HG03354 (cell line): ENCODE results near the gene PRDM10.
"Not testable (repeated sequence)": the region's sequence is repeated elsewhere in the genome, so short reads cannot be mapped to it uniquely, and the experiment has no call there.

Experiments used
- ATAC-seq: cut with Tn5 transposase; IDR thresholded peaks from one replicate; pipeline ENCODE4 v1.9.1; 2021; ENCODE audit warnings: mild to moderate bottlenecking; ENCODE audit not compliant: unreplicated experiment, poor library complexity, severe bottlenecking

PRDM10 gene

GRCh38 chr11:129979046-129979605 is 23.5 kb downstream of the PRDM10 start:
- no peak for ATAC-seq

DNA sequence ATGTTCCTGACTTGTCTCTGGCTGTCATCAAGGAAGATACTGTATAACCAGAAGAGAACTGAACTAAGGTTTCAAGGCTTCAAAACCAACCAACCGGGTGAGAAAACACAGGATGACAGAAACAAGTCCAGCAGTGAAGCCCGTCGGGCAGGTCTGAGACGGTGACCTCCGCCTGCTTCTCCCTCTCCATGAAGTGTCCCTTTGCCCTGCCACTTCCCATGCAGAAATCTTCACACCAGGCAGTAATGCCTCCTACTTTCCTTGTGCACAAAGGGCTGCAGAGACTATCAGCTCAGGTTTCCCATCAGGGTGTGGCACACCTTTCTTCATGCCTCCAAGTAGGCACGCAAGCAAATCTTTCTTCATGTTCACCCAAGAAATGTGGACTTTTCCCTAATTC is 24.2 kb downstream of the PRDM10 start:
- ATAC-seq: no peak

DNA sequence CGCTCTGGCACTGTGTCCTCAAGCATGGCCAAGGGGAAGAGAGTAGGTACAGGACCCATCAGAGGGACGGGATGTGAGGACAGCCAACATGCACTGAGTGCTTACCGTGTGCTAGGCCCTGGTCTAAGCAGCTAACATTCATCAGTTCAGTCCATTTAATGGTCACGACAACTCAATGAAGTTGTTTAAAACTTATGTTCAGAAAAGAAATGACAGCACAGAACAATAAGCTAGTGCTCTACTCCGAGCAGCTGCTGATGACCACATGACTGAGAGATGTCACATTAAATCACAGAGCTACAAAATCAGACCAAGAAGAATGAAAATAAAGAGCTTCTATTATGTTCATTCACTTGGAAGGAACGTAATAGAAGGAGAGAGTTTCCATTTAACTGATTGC is 26.3 kb downstream of the PRDM10 start:
- ATAC-seq: no peak

GRCh38 chr11:129975543-129975942 is 27.1 kb downstream of the PRDM10 start:
- ATAC-seq: no peak

- no peak for ATAC-seq
Observed at GRCh38 chr11:129974672-129975071, 28.0 kb downstream of the PRDM10 start.

GRCh38 chr11:129974237-129974636 is 28.4 kb downstream of the PRDM10 start:
- no peak for ATAC-seq

DNA sequence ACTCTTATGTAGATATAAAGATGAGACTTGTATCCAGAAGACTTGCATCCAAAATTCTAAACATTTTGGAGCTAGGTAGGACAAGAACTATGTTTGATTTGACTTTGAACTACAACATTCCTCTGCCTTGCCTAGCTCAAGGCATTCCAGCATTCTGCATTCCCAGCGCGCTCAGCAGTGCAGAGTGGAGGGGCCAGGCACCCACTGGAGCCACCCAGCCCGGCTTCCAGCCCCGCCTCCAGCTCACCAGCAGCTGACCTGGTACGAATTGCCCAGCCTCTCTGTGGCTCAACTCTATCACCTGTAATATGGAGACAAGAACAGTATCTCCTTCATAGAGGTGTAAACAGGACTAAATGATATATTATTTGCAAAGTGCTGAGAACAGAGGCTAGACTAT is 28.8 kb downstream of the PRDM10 start:
- no peak for ATAC-seq

DNA sequence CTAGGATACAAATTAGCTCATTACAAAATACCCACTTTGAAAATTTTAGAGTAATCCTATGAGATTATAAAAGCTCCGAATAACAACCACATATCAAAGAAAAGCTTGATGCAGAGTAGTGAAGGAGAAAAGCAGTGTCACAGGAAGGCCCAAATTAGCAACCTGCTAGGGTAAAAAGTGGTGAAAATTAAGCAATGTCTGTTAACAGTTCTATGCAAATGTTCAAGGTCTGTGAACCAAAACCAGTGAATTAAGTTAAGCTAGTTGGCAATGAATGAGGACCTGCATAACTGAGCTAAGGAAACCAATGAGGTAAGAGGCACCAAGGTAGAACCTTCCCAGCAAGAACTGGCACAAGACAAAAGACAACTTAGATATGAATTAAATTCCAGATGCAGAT is 29.6 kb downstream of the PRDM10 start:
- peak; percentile 92 for ATAC-seq

DNA sequence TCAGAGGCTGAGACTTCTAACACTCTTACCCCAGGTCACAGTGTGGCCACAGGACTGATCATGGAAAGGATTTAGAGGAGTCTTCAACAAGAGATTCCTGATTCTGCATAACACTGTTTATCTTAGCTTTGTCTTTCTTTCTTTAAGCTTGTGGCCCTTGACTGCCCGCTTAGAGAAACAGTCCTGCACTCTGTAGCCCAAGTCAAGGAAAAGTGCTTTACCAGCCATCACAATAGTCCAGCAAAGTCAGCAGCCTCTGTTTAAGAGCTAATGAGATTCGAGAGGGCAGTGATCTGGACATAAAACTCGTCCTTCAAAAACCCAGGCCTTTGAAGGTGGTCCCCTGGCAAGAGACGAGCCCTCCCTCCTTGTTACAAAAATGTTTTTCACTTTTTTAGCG is 30.0 kb downstream of the PRDM10 start:
- no peak for ATAC-seq

DNA sequence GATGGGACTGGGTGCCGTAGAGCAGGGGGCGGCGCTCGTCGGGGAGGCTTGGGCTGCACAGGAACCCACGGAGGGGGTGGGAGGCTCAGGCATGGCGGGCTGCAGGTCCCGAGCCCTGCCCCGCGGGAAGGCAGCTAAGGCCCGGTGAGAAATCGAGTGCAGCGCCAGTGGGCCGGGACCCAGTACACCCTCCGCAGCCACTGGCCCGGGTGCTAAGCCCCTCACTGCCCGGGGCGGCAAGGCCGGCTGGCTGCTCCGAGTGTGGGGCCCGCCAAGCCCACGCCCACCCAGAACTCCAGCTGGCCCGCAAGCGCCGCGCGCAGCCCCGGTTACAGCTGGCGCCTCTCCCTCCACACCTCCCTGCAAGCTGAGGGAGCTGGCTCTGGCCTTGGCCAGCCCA is 30.8 kb downstream of the PRDM10 start:
- ATAC-seq: not testable (repeated sequence)

DNA sequence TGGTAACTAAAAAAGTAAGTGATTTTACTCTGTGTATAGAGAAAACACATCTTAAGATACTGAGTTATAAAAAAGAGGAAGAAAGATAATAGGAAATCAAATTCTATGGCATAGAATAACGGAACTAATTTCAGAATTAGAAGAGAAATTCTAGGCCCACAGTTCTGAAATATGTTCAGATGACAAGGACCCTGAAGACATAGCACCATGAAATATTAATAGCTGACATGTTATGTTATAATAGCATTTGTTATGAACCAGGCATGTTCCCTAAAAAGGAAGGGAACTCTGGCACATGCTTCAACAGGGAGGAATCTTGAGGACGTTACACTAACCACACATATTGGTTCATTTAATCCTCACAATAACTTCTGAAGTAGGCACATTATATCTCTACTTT is 32.7 kb downstream of the PRDM10 start:
- no peak for ATAC-seq

DNA sequence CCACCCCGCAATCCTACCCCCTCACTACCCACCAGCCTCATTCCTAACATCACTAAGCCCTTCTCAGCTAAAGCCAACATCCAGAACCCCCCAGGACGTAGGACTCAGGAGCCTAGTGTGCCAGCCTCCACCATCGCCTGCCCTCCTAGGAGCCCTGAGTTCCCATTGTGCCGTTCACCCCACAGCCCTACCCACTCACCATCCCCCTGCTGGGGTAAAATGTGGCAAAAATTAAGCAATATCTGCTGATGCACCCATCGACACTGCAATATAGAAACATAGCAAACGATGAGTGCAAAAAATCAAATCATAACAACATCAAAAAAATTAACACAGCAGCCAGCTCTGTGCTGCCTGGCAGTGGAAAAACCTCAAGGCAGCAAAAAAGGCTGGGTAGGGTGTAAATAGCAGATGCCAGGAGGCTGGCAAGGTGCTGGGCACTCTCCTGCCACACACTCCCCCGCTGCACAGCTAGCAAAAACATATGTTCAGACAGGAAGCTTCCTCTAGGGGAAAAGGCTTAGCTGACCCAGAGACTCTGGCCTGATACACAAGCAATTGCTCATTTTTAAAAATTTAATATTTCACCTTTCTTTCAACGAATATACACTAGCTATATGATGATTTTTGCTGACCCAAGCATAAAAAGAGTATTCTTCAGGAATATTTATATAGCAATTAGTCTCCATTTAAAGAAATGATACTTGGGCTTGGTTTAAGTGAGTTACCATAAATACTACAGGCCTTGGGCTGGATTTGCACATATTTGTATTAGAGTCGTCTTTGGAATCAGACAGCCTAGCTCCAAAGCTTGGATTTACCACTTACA is 33.8 kb downstream of the PRDM10 start:
- no peak for ATAC-seq

- no peak for ATAC-seq
Observed at GRCh38 chr11:129967996-129968395, 34.6 kb downstream of the PRDM10 start.

DNA sequence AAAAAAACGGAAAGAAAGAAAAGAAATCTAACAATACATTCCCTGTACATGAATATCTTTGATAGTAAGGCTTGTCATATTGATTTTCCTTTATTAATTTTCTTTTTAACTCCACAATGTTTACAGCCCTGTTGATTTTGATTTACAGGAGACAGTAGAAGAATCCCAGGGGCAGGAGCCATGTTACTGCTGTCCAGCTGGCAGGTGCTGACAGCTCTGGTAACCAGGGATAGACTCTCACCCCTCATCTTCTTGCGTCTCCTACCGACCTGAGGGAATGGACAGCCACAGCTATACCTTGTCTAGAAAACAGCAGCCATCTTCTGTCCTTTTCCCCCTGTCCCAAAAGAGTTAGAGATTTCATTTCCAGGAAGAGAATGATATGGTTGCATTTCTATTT is 37.4 kb downstream of the PRDM10 start:
- no peak for ATAC-seq

- ATAC-seq: peak; percentile 90
Observed at GRCh38 chr11:129960216-129961214, 42.1 kb downstream of the PRDM10 start.

DNA sequence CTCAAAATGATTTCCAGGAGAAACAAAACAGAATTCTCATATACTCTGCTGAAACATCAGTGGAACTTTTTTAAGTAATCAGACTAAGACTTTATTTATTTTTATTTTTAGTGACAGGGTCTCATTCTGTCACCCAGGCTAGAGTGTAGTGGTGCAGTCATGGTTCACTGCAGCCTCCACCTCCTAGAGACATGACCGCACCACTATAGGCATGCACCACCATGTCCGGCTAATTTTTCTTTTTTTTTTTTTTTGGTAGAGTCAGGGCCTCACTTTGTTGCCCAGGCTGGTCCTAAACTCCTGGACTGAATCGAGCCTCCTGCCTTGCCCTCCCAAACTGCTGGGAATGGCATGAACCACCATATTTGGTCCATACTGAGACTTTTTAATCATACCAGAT is 42.9 kb downstream of the PRDM10 start:
- peak; percentile 46 for ATAC-seq

GRCh38 chr11:129955282-129955681 is 47.4 kb downstream of the PRDM10 start:
- no peak for ATAC-seq

GRCh38 chr11:129954703-129955102 is 47.9 kb downstream of the PRDM10 start:
- not testable (repeated sequence) for ATAC-seq

DNA sequence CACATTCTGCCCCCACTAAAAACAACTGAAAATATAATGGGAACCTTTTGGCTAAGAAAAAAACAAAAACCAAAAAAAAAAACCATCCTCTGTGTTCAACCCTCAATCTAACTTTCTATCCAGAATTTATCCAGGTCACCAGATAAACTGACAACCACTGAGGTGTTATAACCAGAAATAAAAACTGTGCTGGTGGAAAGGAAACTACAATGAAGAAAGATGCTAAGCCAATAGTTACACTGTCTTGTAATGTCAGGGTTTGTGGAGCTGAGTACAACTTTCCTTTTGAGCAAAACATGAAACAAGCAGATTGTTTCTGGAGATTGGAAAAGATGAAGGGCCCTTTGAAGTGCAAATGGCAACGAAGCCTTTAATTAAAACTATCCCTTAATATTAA is 50.8 kb downstream of the PRDM10 start:
- no peak for ATAC-seq

- no peak for ATAC-seq
Observed at GRCh38 chr11:129951201-129951865, 51.3 kb downstream of the PRDM10 start.
